ENCODE data around the gene HSPA12A. TPM values are rescaled to one million over a fixed set of nuclear protein-coding genes. Genes with fewer than 3 reads are reported as not detected.

HSPA12A gene
- total RNA-seq, 1 donor from 2014 or later, result 5.1 TPM

DNA sequence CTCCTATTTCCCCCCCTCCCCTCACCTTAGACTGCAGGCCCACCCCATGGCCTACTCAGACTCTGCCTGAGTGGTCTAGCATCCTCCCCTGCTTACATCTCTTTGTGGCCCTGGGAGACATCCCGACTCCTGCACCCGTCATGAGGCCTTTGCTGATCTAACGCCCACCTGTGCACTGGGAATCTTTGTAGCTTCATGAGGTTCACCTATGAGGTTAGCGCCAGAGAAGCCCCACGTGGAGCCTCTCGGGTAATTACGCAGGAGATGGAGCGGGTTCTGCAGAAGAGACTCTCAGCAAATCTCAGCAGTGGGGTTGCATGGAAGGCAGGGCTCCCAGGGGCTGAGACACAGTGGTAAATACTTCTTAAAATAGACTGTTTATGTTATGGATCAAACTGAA is 43.5 kb upstream of the HSPA12A start:
- ATAC-seq (ENCODE audit: low read depth), result no peak
- ChIA-PET POLR2A (no interaction called here), CTCF (interaction anchor here (0.8 kb wide), 1 partner anchor 10 kb away, joined by 3 read pairs; no protein-coding TSS in a partner anchor)
- no peaks in the 10 kb centered on the region for H3K36me3 Mint-ChIP-seq (ENCODE audit: low read depth)
- no peak overlapping the region for H3K4me3 Mint-ChIP-seq
- TF ChIP-seq CTCF (IDR thresholded peaks at IDR 0.05), result no peak
- H3K27ac Mint-ChIP-seq, result no peak overlapping the region
- H3K9me3 Mint-ChIP-seq, result no peaks in the 10 kb centered on the region
- peaks cover 10% of the 10 kb centered on the region for H3K27me3 Mint-ChIP-seq
- intact Hi-C loops (cut with micrococcal nuclease), result no loop called here
- no peak for DNase-seq
- H3K4me1 Mint-ChIP-seq, result peaks cover 12% of the 10 kb centered on the region

DNA sequence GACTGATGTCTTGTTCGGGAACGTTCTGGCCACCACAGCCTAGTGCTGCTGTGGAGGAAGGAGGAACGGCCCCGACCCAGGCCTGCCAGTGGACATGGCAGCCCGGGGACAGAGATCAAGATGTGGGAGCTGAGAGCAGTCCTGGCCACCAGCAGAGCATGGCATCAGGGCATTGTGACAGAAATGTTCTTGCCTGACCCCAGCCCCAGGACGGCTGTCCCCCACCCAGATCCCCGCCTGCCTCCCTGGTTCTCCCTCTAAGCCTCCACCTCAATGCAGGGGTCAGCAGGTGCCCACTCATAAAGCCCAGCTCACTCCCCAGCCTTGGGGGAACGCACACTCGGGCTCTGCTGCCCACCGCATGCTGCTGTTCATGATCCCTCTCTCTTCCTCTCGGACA is 42.9 kb upstream of the HSPA12A start:
- ChIA-PET CTCF (no interaction called here), POLR2A (no interaction called here)
- no peak for ATAC-seq (ENCODE audit: low read depth)
- TF ChIP-seq CTCF (IDR thresholded peaks at IDR 0.05), result no peak
- Mint-ChIP-seq H3K9me3 (no peaks in the 10 kb centered on the region), H3K27ac (no peak overlapping the region), H3K4me3 (no peak overlapping the region), H3K4me1 (peaks cover 12% of the 10 kb centered on the region), H3K27me3 (peaks cover 6% of the 10 kb centered on the region), H3K36me3 (ENCODE audit: low read depth) (no peaks in the 10 kb centered on the region)
- intact Hi-C loops (cut with micrococcal nuclease), result no loop called here
- no peak for DNase-seq

GRCh38 chr10:116784651-116785050 is 42.3 kb upstream of the HSPA12A start:
- H3K36me3 Mint-ChIP-seq (ENCODE audit: low read depth), result no peaks in the 10 kb centered on the region
- H3K4me3 Mint-ChIP-seq, result no peak overlapping the region
- intact Hi-C loops (cut with micrococcal nuclease), result no loop called here
- DNase-seq (no peak), ATAC-seq (ENCODE audit: low read depth) (no peak)
- no peaks in the 10 kb centered on the region for H3K9me3 Mint-ChIP-seq
- peaks cover 5% of the 10 kb centered on the region for H3K27me3 Mint-ChIP-seq
- ChIA-PET POLR2A (no interaction called here), CTCF (no interaction called here)
- TF ChIP-seq CTCF (IDR thresholded peaks at IDR 0.05), result no peak
- peaks cover 12% of the 10 kb centered on the region for H3K4me1 Mint-ChIP-seq
- no peak overlapping the region for H3K27ac Mint-ChIP-seq

GRCh38 chr10:116784035-116784434 is 41.7 kb upstream of the HSPA12A start:
- intact Hi-C loops (cut with micrococcal nuclease), result no loop called here
- Mint-ChIP-seq H3K4me1 (peaks cover 12% of the 10 kb centered on the region), H3K27me3 (peaks cover 5% of the 10 kb centered on the region), H3K9me3 (no peaks in the 10 kb centered on the region), H3K36me3 (ENCODE audit: low read depth) (no peaks in the 10 kb centered on the region), H3K4me3 (no peak overlapping the region), H3K27ac (no peak overlapping the region)
- no peak for TF ChIP-seq CTCF (IDR thresholded peaks at IDR 0.05)
- CTCF ChIA-PET, result no interaction called here
- POLR2A ChIA-PET, result no interaction called here
- ATAC-seq (ENCODE audit: low read depth), result no peak
- DNase-seq, result no peak

- ATAC-seq (ENCODE audit: low read depth) (no peak), DNase-seq (no peak)
- Mint-ChIP-seq H3K27ac (no peak overlapping the region), H3K36me3 (ENCODE audit: low read depth) (no peaks in the 10 kb centered on the region), H3K4me3 (no peak overlapping the region), H3K4me1 (peaks cover 8% of the 10 kb centered on the region), H3K27me3 (peaks cover 5% of the 10 kb centered on the region), H3K9me3 (no peaks in the 10 kb centered on the region)
- CTCF ChIA-PET, result no interaction called here
- TF ChIP-seq CTCF (IDR thresholded peaks at IDR 0.05), result no peak
- POLR2A ChIA-PET, result no interaction called here
- intact Hi-C loops (cut with micrococcal nuclease), result no loop called here
Measured at GRCh38 chr10:116783011-116783655, 40.8 kb upstream of the HSPA12A start.
